Thyroid gland (tissue), 4 donors: Measurements from ENCODE around the gene SLC7A5.
"Not testable (repeated sequence)": the region's sequence is repeated elsewhere in the genome, so short reads cannot be mapped to it uniquely, and the experiment has no call there.

Experiments
- POLR2A ChIP-seq, 2 donors: fragments of 450-650 bp; IDR thresholded peaks; one replicate each; pipeline ENCODE4 v1.6.1; 2017; ENCODE audit warnings: antibody characterized with exemption in 2 of 2, mild to moderate bottlenecking in 2 of 2, moderate library complexity in 1 of 2
- TF ChIP-seq, protein P1 (sequence below), 6 experiments: fragments of 200-600 bp in 3 of 6; fragments of 450-650 bp in 3 of 6; sonication (generic) in 3 of 6; IDR thresholded peaks; one replicate each; pipeline ENCODE4 v1.5.1; 2016 to 2019; ENCODE audit warnings: antibody characterized with exemption in 6 of 6, mild to moderate bottlenecking in 2 of 6, inconsistent platforms in 1 of 6, moderate library complexity in 1 of 6

- TF ChIP-seq, protein P1, sequence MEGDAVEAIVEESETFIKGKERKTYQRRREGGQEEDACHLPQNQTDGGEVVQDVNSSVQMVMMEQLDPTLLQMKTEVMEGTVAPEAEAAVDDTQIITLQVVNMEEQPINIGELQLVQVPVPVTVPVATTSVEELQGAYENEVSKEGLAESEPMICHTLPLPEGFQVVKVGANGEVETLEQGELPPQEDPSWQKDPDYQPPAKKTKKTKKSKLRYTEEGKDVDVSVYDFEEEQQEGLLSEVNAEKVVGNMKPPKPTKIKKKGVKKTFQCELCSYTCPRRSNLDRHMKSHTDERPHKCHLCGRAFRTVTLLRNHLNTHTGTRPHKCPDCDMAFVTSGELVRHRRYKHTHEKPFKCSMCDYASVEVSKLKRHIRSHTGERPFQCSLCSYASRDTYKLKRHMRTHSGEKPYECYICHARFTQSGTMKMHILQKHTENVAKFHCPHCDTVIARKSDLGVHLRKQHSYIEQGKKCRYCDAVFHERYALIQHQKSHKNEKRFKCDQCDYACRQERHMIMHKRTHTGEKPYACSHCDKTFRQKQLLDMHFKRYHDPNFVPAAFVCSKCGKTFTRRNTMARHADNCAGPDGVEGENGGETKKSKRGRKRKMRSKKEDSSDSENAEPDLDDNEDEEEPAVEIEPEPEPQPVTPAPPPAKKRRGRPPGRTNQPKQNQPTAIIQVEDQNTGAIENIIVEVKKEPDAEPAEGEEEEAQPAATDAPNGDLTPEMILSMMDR (IDR thresholded peaks at IDR 0.05): not testable (repeated sequence)
- TF ChIP-seq POLR2A (IDR thresholded peaks at IDR 0.05): not testable (repeated sequence)
Measured at GRCh38 chr16:87879411-87880013, 10.2 kb upstream of the SLC7A5 start.
